Measurements from ENCODE around the gene SIRPB2.
A peak's percentile ranks its signal among the peaks of the same experiment; 100 is the strongest.

SIRPB2 gene

DNA sequence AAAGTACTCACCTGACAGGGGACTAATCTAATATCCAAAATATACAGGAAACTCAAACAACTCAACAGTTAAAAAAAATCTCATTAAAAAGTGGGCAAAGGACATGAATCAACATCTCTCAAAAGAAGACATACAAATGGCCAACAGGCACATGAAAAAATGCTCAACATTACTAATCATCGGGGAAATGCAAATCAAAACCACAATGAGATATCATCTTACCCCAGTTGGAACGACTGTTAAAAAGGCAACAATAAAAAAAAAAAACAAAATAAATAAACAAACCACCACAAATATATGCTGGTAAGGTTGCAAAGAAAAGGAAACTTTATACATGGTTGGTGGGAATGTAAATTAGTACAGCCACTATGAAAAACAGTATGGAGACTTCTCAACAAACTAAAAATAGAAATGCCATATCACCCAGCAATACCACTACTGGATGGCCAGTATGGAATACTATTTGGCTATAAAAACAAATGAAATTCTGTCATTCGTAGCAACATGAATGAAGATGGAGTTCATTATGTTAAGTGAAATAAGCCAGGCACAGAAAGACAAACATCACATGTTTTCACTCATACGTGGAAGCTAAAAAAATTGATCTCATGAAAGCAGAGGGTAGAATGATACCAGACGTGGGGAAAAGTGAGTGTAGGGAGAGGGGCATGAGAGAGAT is 6.6 kb downstream of the SIRPB2 start:
- H3K36me3 ChIP-seq (ENCODE audit: control insufficient read depth, insufficient read depth, low read length): no peaks in the 10 kb centered on the region
- H3K4me3 ChIP-seq (replicated peaks; ENCODE audit: low read depth, low read length): no peak overlapping the region
- no peak for DNase-seq (ENCODE audit: extremely low read depth, insufficient read length)
- TF ChIP-seq, protein P1, sequence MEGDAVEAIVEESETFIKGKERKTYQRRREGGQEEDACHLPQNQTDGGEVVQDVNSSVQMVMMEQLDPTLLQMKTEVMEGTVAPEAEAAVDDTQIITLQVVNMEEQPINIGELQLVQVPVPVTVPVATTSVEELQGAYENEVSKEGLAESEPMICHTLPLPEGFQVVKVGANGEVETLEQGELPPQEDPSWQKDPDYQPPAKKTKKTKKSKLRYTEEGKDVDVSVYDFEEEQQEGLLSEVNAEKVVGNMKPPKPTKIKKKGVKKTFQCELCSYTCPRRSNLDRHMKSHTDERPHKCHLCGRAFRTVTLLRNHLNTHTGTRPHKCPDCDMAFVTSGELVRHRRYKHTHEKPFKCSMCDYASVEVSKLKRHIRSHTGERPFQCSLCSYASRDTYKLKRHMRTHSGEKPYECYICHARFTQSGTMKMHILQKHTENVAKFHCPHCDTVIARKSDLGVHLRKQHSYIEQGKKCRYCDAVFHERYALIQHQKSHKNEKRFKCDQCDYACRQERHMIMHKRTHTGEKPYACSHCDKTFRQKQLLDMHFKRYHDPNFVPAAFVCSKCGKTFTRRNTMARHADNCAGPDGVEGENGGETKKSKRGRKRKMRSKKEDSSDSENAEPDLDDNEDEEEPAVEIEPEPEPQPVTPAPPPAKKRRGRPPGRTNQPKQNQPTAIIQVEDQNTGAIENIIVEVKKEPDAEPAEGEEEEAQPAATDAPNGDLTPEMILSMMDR (IDR thresholded peaks at IDR 0.05; ENCODE audit: insufficient read depth, low read length, poor library complexity, severe bottlenecking): no peak
- peaks cover under 1% of the 10 kb centered on the region; the same call in 1 of the 2 replicates for H3K27me3 ChIP-seq (replicated peaks; ENCODE audit: control insufficient read depth, insufficient read depth, low read length)

DNA sequence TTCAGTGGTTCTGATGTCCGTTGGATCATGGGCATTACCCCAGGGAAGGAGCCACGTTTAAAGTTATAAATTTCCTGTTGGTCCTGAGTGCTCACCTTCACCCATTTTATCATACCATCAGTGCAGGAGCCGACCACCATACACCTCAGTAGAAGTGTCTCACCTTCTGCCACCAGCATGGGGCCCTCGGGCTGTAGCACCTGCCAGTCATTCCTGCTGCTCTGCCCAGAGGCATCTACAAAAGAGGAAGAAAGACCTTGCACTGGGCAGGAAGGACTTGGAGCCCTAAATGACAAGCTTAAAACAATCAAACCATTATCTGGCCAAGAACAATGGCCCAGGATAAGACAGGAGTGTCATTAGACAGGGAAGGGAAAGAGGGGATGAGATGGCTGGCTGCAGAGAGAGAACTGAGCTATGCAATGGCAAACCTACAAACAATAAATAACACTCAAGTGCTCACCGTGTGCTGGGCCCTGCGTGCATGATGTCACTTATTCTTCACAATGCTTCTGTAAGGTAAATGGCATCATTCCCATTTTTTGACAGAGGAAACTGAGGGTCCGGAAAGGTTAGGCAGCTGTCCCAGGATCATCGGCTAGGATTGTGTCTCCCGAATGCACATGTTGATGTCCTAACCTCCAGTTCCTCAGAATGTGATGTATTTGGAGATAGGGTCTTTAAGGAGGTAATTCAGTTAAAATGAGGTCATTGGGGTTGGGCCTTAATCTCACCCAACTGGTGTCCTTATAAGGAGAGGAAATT is 11.2 kb downstream of the SIRPB2 start:
- Histone ChIP-seq H3K4me3 (replicated peaks; ENCODE audit: low read depth, low read length) (no peak overlapping the region), H3K27me3 (replicated peaks; ENCODE audit: control insufficient read depth, insufficient read depth, low read length) (peaks cover 3% of the 10 kb centered on the region), H3K36me3 (ENCODE audit: control insufficient read depth, insufficient read depth, low read length) (no peaks in the 10 kb centered on the region)
- DNase-seq (ENCODE audit: extremely low read depth, insufficient read length): no peak
- TF ChIP-seq, protein P1 (IDR thresholded peaks at IDR 0.05; ENCODE audit: insufficient read depth, low read length, poor library complexity, severe bottlenecking): no peak

DNA sequence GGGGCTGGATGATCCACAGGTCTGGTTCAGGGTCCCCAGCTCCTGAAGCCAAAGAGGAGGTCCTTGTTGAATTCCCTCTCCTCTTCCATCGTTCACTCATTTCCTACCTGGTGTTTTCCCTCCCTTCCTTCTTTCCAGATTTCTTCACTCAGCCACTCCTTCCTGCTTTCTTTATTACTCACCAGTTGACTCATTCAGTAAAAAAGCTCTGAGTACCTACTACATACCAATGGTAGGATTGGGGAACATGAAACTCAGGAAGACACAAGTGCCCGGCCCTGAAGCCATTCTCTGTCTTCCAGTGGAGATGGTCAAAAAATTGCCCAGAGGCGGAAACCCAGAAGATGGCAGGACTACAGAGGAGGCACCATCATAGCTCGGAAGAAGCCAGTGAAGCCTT is 12.7 kb downstream of the SIRPB2 start:
- Histone ChIP-seq H3K27me3 (replicated peaks; ENCODE audit: control insufficient read depth, insufficient read depth, low read length) (peaks cover 3% of the 10 kb centered on the region), H3K36me3 (ENCODE audit: control insufficient read depth, insufficient read depth, low read length) (no peaks in the 10 kb centered on the region), H3K4me3 (replicated peaks; ENCODE audit: low read depth, low read length) (no peak overlapping the region)
- DNase-seq (ENCODE audit: extremely low read depth, insufficient read length): no peak
- TF ChIP-seq, protein P1 (IDR thresholded peaks at IDR 0.05; ENCODE audit: insufficient read depth, low read length, poor library complexity, severe bottlenecking): no peak

DNA sequence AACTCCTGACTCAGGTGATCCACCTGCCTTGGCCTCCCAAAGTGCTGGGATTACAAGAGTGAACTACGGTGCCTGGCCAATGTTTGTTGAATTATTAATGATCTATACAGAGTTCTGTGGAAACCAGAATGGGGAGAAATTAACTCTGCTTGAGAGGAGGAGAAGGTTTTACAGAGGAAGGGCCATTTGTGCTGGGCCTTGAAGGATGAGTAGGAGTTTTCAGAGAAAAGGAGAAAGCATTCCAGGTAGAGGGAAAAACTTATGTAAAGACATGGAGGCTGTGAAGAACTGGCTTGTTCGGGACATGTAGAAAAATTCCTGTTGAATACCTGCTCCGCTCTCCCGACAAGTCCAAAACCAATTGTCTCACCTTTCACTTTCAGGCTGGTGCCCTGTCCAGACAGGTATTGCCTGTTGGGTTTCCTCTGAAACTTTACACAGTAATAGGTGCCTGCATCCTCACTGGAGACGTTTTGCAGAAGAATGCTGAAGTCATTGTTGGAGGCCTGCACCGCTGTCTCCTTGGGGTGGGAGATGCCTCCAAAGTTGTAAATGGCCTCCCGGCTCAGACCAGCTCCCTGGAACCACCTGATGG is 13.2 kb downstream of the SIRPB2 start:
- Histone ChIP-seq H3K27me3 (replicated peaks; ENCODE audit: control insufficient read depth, insufficient read depth, low read length) (peaks cover 3% of the 10 kb centered on the region), H3K36me3 (ENCODE audit: control insufficient read depth, insufficient read depth, low read length) (no peaks in the 10 kb centered on the region), H3K4me3 (replicated peaks; ENCODE audit: low read depth, low read length) (no peak overlapping the region)
- TF ChIP-seq, protein P1 (IDR thresholded peaks at IDR 0.05; ENCODE audit: insufficient read depth, low read length, poor library complexity, severe bottlenecking): no peak
- DNase-seq (ENCODE audit: extremely low read depth, insufficient read length): no peak

DNA sequence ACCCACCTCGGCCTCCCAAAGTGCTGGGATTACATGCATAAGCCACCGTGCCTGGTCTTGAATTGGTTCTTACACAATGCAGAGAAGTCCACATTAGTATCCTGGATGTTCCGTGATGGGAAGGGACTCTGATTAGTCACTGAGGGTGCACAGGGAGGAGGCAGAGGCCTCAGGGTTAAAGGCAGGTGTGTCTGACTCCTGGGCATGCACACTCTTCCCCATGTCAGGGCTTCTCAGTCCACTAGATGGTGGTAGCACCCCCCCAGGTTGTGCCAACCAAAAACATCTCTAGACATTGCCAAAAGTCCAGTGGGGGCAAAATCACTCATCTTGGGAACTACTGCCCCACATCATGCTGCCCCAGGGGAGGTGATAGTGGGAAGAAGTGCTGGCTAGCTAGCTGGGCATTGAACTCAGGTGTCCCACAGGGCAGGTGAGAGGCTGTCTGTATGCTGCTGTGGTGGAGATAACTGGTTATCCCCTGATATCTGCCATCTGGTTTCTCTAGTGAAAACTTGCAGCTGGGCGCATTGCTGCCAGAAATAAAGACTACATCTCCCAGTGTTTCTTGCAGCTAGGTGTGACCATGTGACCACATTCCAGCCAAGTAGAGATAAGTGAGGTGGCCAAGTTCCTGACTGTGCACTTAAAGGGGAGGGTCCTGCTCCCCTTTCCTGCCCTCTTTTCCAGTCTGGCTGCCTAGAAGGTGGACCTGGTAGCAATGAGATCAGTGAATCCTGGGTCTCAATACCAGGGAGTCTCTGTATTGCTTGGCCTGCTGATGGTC is 16.2 kb downstream of the SIRPB2 start:
- TF ChIP-seq, protein P1 (IDR thresholded peaks at IDR 0.05; ENCODE audit: insufficient read depth, low read length, poor library complexity, severe bottlenecking): peak; percentile 33

More for the DNA sequence above, 16.2 kb downstream of the SIRPB2 start:
- Histone ChIP-seq H3K4me3 (replicated peaks; ENCODE audit: low read depth, low read length) (no peak overlapping the region), H3K27me3 (replicated peaks; ENCODE audit: control insufficient read depth, insufficient read depth, low read length) (peaks cover 3% of the 10 kb centered on the region), H3K36me3 (ENCODE audit: control insufficient read depth, insufficient read depth, low read length) (no peaks in the 10 kb centered on the region)
- DNase-seq (ENCODE audit: extremely low read depth, insufficient read length): no peak

Data from GM06990 (cell line).